Stimulated activated CD8-positive, alpha-beta memory T cell treated with anti-CD3 and anti-CD28 coated beads, Interleukin-12 subunit alpha, Interleukin-12 subunit beta, amount 100 ng/mL, for 24 hours (primary cell): ENCODE data around the gene KSR2.

Experiments
- DNase-seq: peaks from one replicate; pipeline ENCODE4 v3.0.0-alpha.2; 2020; ENCODE audit errors: extremely low read depth

Gene KSR2

DNA sequence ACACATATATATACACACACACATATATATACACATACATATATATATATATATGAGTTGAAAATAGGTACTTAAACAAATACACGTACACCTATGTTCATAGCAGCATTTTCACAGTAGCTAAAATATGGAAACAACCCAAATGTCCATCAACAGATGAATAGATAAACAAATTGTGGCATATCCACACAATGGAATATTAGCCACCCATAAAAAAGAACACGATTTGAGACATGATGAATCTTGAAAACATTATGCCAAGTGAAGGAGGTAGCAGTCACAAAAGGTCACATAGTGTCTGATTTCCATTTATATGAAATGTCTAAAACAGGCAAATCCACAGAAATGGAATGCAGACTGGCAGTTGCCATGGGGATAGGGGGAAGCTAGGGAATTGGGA is 276.3 kb downstream of the KSR2 start:
- DNase-seq = no peak

DNA sequence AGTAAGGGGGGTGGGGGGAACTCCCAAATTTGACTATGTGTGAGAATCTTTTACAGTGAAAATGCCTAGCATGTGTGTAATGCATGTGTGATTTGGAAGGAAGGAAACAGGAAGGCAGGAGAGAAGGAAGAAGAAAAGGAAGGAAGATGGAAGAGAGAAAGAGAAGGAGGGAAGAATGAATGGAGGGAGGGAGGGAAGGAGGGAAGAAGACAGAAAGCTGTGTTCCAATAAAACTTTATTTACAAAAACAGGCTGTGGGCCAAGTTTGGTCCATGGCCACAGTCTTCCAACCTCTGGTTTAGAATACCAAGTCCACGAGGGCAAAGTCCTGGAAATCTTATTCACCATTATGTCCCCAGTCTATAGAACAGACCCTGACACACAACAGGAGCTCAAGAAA is 278.9 kb downstream of the KSR2 start:
- no peak for DNase-seq

DNA sequence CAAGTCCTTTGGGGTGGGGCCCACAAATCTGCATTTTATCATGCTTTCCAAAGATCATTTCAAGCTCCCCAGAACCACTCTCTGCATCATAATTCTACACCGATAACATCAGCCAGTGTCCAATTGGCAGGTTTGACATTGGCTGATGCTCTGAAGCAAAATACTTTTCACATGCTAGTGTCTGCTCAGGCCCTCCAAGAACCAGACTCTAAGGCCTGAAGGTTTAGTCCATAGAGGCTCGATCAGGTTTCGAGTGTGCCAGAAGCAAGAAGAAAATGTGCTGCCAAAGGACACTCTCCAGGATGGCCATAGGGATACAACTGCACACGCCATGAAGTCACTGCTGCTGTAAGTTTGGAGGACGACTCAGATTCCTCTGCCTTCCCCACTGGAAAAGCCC is 280.3 kb downstream of the KSR2 start:
- no peak for DNase-seq

DNA sequence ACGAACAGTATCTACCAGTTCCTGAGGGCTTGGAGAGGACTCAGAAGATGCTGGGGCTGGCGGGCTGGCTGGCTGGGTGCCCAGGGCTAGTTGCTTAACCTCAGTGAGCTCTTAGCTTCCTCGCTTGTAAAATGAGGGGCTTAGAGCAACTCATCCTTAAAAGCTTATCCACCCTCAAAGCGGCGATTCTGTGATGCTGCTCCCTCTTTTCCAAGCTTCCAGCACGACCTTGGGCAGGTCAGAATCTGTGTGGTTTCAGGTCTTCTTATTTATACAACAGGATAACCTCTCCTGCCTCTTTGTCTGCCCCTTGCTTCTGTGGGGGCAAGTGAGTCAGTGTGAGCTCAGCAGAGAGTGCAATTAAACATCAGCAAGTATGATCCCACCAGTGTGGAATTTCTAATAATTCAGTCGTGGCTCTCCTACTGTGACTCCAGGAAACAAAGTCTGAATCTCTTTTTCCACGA is 281.8 kb downstream of the KSR2 start:
- DNase-seq = no peak

DNA sequence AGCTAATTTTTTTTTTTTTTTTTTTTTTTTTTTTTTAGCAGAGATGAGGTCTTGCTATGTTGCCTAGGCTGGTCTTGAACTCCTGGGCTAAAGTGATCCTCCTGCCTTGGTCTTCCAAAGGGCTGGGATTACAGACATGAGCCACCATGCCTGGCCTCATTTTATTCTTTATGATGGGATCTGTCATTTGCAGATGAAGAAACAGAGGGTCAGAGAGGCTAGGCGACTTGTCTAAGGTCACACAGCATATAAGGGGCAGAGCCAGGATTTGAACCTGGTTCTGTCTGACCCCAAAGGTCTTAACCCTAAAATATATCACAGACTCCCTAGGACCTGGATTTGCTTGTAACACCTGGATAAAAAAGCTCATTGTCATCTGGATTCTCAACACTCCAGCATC is 282.6 kb downstream of the KSR2 start:
- no peak for DNase-seq

DNA sequence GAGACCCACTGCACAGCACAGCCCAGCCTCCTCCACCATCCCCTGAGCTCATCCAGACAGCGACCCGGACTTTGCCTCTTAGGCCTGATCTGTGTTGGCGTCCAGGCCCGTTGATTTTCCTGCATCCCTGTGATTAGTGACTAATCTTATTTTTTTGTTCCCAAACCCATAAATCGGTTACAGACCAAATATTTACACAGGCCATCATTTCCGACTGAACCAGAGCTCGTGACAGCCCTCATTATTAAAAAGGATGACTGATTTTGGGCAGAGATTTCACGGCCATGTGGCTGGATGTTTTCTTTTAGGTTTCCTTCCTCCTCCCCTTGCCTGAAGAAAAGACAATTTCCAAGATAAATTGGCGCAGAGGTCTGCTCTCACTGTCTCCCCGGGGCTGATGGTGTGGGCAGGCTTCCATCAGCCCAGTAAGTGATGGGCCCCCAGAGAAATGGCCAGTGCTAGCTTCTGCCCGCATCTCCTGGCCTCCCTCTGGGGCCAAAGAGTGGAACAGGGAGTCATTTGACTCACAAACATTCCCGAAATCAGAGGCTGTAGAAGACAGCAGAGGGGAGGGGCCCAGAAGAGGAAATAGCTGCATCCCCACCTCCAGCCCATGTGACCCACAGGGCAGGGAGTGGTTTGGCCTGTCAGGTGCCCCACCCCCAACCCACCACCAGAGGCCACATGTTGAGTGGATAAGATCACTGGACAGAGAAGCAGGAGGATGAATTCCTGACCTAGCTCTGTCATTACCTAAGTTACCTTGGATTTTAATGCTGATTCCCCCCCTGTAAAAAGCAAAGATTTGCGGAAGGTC is 283.5 kb downstream of the KSR2 start:
- no peak for DNase-seq

DNA sequence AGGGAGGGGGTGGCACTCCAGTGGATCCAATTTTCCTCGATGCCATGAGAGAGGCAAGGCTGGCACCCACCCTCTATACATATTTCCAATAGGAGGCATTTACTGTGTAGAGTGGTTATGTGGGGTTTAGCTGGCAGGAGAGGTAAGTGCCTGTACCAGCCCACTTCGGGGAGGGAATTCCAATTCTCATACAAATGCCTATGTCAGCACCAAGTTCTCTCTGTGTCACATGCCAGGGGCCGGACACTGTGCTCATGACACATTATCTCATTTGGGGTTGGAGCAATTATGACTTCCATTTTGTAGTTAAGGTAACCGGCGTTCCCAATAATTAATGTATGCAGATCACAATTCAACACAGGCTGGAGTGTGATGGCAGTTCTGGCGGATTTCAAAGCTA is 284.3 kb downstream of the KSR2 start:
- DNase-seq = no peak

DNA sequence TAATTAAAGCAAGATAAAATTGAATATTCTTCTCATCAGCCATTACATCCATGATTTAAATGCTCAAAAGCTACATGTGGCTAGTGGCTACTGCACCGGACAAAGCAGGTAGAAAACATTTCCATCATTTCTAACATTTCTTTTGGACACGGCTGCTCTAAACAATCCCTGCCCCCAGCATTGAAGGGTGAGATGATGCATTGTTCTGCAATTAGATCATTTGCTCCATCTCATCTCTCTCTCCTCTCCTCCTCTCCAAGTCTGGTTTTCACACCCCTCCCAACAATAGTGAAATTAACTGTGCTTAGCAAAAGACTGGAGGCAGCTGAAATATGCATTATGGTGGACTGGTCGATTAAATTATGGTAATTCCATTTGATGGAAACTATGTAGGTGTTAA is 288.5 kb downstream of the KSR2 start:
- DNase-seq = no peak

DNA sequence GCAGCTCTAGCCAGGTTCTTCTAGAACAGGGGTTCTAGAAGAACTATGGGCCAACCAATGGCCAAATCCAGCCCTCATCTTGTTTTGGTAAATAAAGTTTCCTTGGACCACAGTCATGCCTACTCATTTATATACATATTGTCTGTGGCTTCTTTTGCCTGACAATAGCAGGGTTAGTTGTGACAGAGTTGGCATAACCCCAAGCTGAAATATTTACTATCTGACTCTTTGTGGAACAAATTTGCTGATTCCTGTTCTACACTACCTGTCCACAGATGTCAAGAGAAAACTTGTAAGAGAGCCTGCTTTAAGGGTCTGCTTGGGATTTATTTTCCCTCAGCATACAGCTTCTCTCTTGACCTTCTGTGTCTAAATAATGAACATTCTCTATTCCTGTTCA is 289.0 kb downstream of the KSR2 start:
- DNase-seq = no peak

DNA sequence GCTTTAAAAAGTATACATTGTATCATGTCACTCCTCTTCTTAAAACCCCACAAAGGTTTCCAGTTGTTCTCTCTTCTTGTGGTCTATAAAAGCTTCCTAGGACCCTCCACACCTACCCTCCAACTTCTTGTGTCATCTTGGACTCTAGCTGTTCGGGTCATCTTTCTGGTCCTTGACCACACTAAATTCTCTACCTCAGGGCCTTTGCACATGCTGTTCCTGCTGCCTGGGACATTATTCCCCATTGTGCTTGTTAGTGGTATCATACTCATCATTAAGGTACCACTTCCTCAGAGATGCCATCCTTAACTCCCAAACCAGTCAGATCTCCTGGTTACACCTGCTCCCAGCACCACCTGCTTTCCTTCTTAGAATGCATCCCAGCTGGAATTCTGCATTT is 294.0 kb downstream of the KSR2 start:
- no peak for DNase-seq

DNA sequence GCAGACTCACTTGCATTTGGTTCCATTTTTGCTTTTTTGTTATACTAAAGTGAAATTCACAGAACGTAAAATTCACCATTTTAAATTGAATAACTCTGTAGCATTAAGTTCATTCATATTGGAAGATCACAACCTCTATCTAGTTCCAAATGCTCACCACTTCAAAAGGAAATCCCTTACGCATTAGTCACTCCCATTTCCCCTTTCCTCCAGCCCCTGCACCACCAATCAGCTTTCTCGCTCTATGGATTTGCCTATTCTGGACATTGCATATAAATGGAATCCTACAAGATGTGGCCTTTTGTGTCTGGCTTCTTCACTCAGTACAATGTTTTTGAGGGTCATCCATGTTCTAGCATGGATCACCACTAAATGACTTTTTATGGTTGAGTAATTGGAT is 294.5 kb downstream of the KSR2 start:
- no peak for DNase-seq

DNA sequence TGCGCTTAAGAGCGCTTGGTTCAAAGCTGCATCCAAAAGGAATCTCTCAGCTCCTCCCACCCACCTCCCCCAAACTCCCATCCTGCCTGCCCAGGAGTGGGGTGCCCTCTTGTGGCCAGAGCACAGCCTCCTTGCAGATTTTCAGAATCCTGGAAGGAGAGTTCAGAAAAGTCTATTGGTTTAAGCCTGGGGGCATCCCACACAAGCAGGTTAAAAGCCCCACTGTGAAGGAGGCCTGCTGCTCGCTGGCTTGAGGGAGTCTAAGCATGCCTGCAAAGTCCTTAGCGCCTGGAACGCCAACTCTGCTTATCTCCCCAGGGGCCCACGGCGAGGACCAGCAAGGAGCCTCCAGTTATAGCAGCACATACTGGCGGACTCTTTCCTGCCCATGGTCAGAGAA is 297.1 kb downstream of the KSR2 start:
- DNase-seq = no peak

DNA sequence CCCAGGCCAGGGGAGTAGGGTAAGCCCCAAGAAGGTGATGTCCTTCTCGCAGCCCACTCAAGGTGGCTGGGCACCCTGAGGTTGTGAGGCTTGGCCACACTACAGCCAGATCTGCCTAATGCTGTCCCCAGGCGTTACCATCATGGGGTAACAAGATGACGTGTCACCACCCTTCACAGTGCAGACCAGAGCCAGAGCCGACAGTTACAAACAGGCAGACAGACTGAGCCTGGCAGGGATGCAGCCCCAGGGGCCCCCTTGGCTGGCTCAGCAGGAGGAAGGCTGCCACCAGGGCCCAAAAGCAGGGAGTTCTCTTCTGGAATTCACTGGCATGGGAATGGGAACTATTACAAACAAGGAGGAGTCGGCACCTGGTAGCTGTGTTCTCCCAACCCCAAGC is 304.6 kb downstream of the KSR2 start:
- no peak for DNase-seq

DNA sequence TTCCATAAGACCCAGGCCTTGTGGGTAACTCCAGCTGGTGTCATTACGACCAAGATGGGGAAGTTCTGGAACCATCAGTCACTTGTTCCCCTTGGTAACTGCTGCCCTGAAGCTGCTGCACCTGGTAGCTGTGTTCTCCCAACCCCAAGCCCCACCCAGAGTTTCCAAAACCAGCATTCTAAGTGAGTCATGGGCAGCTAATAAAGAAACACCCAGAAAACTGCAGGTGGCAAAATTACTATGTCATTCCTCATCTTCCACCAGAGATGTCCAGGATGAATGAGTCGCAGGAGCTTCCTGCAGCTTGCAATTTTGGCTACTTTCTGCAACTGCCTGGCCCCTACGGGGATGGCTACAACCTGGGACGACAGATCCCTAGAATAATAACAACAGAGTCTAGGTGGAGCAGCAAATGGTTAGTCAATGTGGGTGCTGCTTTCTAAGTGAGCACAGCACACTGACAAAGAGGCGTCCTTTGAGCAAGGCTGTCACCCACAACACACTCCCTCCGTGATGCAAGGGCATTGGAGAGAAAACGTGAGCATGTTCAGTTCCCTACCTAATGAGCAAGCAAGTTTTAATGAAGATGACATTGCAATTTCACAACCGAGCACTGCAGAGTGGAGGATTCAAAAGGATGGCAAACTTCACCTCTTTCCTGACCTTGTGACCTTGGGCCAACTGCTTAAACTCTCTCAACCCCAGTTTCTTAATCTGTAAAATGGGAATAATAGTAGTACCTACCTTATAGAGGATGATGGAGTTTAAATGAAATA is 306.0 kb downstream of the KSR2 start:
- DNase-seq = no peak

DNA sequence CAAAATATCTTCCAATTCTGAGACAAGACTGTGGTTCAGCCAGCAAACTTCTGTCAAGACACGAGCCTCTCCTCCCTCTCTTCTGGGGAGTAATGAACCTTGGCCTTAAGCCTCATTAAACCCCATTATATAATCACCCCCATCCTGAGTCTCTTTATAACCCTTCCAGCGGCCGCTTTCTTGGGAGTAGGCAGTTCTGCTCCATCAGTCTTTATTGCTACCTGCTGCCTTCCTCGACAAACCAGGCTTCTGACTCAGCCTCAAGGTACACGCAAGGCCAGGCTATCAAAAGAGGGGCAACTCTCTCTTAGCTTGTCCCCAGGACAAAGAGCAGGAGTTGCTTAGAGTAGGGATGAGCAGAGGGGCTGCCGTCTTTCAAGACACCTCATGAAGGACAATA is 306.6 kb downstream of the KSR2 start:
- no peak for DNase-seq

DNA sequence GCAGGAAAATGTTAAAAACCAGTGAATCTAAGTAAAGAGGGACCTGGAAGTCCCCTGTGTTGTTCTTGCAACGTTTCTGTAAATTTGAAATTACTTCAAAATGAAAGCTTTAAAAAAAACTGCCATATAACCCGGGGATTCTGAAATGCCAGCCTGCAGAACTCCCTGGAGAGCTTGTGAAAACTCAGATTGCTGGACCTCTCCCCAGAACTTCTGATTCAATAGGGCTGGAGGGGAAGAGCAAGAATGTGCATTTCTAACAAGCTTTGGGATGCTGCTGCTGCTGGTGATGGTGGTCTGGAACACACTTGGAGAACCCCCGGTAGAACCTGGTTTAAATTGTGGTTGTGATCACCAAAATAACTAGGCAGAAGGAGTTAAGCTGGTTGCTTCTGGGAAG is 307.3 kb downstream of the KSR2 start:
- DNase-seq = no peak

DNA sequence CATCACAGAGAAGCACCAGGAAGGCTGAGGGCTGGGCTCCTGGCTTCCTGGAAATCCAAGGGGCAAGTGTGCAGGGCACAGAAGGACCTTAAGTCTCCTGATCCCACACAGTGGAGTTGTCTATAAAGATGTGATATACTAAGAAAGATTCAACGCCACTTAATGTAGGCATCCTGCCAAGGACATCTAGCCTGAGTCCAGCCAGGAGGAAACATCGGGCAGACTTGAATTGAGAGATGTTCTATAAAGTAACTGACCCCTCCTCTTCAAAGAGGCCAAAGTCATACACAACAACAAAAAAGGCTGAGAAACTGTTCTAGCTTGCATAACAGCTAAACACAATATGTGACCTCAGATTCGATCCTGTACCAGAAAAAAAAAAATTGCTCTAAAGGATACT is 307.9 kb downstream of the KSR2 start:
- no peak for DNase-seq

DNA sequence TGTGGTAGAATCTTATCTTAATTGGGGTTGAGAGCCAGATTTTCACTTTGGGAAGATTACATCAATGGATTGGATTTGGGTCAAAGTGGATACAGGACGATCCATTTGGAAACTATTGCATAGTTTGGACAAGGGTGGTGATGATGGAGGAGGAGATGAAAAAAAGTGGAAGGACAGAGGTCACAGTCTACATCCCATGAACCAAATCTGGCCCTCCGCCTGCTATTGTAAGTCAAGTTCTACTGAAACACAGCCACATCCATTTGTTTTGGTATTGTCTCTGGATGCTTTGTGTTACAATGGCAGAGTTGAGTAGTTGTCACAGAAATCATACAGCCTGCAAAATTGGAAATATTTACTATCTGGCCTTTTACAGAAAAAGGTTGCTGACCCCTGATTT is 310.6 kb downstream of the KSR2 start:
- DNase-seq = no peak

DNA sequence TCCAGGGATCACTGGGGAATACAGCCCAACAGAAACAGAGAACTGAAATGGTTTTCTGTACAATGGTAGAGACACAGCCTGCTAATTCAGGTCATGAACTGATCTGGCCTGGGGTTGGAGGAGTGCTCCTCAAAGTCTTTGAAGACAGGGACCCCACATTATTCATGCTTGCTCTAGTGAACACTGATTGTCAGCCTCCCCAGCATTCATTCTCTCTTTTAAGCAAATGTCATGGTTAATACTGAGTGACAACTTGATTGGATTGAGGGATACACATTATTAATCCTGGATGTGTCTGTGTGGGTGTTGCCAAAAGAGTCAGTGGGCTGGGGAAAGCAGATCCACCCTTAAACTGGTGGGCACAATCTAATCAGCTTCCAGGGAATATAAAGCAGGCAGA is 319.0 kb downstream of the KSR2 start:
- no peak for DNase-seq

DNA sequence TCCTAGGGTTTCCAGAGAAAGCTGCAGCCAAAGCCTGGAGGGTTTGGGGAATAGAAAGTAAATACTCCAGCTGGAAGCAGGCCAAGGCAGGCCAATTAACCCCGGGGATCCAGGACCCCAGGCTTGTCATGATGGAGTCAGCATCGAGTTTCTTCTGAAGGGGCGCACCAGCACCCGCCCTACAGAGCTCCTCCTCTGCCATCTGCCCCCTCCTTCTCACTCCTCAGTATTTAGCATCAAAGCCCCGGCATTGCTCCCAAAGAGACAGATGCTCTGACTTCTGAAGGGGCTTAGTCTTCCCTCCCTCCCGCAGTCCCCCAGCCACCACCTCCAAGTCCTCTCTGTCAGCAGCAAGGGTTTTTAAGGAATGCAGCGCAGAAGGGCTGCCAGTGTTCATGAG is 322.3 kb downstream of the KSR2 start:
- DNase-seq = no peak

DNA sequence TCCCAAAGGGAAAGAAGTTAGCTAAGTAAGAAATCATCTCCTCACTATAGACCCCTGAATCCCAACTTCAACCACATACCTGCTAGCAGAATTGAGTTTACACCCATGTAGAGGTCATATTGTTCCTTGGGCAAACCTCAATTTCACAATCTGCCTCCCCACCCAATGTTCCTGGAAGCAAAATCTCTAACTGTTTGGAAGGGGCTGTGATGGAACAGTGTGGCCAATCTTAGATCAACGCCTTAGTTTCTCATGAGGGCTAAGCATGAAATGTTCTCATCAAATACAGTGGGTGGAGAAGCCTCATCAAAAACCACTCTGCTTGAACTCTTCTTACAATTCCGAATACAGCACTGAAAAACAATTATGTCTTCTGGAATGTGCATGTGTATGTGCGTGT is 323.3 kb downstream of the KSR2 start:
- no peak for DNase-seq

DNA sequence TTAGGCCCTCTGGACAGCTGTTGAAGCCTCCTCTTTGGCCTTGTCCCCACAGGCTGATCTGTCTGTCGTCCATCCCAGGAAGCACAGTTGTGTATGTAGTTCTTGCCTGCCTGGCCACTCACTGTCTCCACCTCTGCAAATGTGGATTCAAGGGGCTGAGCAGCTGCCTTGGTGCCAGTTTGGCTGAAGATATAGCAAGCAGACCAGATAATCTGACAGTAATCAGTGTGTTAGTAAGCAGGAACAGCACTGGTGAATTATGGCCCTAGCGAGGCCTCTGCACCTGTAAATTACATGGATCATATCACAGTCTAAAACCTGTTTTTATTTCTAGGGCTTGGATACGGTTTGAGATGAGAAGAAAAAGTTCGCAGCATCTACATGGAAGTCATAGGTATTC is 324.8 kb downstream of the KSR2 start:
- DNase-seq = no peak

DNA sequence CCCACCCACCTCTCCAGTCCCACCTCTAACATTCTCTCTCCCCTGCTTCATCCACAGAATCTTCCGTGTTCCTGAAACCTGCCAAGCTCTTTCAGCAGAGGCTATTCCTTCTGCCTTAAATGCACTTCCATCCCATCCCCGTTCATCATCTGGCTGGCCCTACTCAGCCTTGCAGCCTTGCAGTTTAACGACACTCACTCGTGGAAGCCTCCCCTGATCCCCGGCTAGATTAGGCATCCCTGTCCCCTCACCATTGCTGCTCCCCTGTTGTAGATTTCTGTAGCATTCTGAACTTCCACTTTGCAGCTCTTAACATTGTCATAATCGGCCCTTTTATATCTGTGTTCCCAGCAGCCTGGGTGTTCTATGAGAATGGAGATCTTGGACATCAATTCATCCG is 326.9 kb downstream of the KSR2 start:
- DNase-seq = no peak
